Gastroesophageal sphincter (tissue), 4 donors: Measurements from ENCODE around the gene CDK5. TPM values are rescaled to one million over a fixed set of nuclear protein-coding genes. Genes with fewer than 3 reads are reported as not detected.
A peak's percentile ranks its signal among the peaks of the same experiment; 100 is the strongest.

Source experiments
- ATAC-seq: fragments of 150-250 bp; one replicate; pipeline ENCODE4 v1.9.1; 2016; ENCODE audit warnings: mild to moderate bottlenecking, moderate library complexity
- H3K27ac ChIP-seq, 4 donors: fragments of 200-600 bp; sonication (generic) in 3 of 4; 1 replicate in 3 of 4; 2 replicates in 1 of 4; pipeline ENCODE4 v1.5.1; 2016 to 2019
- H3K27me3 ChIP-seq: fragments of 200-600 bp; sonication (generic); one replicate; pipeline ENCODE4 v1.5.1; 2019
- H3K36me3 ChIP-seq, 2 donors: fragments of 200-600 bp; sonication (generic); one replicate each; pipeline ENCODE4 v1.5.1; 2019; ENCODE audit warnings: control low read depth in 1 of 2
- H3K4me1 ChIP-seq, 3 donors: fragments of 200-600 bp; sonication (generic); 1 replicate in 2 of 3; 2 replicates in 1 of 3; pipeline ENCODE4 v1.5.1; 2016 to 2019; ENCODE audit warnings: control low read depth in 2 of 3
- H3K4me3 ChIP-seq, 2 donors: fragments of 200-600 bp; sonication (generic); one replicate each; pipeline ENCODE4 v1.5.1; 2019; ENCODE audit warnings: mild to moderate bottlenecking in 1 of 2, moderate library complexity in 1 of 2
- H3K9me3 ChIP-seq, 3 donors: fragments of 200-600 bp; sonication (generic); one replicate each; pipeline ENCODE4 v1.5.1; 2017 to 2019; ENCODE audit warnings: control low read depth in 2 of 3
- CTCF ChIP-seq, 4 experiments: fragments of 200-600 bp in 2 of 4; fragments of 450-650 bp in 2 of 4; sonication (generic) in 1 of 4; IDR thresholded peaks; one replicate each; pipeline ENCODE4 v1.5.1; 2017 to 2019; ENCODE audit warnings: antibody characterized with exemption in 4 of 4, mild to moderate bottlenecking in 2 of 4, moderate library complexity in 2 of 4
- EP300 ChIP-seq: sonication (generic); formaldehyde crosslinking; IDR thresholded peaks from one replicate; pipeline ENCODE4 v1.6.1; 2017; ENCODE audit warnings: antibody characterized with exemption, mild to moderate bottlenecking
- POLR2A ChIP-seq, 2 donors: fragments of 450-650 bp; IDR thresholded peaks; one replicate each; pipeline ENCODE4 v1.6.1; 2017; ENCODE audit warnings: antibody characterized with exemption in 2 of 2, mild to moderate bottlenecking in 2 of 2, moderate library complexity in 1 of 2
- POLR2AphosphoS5 ChIP-seq: sonication (generic); formaldehyde crosslinking; IDR thresholded peaks from one replicate; pipeline ENCODE4 v1.6.1; 2017; ENCODE audit warnings: antibody characterized with exemption
- WGBS, 2 donors: methylation state at CpG; one replicate each; pipeline ENCODE4 v1.1.5; 2018; ENCODE audit warnings: low coverage in 1 of 2; 5-methylcytosine and 5-hydroxymethylcytosine counted together
- total RNA-seq, 4 donors: library from RNA; depleted of rRNA; stranded (reverse); fragments of >200 nt; gene quantifications; one replicate each; pipeline ENCODE4 v1.1.0, GENCODE V29; 2016

CDK5 gene
- total RNA-seq, 4 donors from 2014 or later: 3.4 to 8.8 (median 6.4) TPM

DNA sequence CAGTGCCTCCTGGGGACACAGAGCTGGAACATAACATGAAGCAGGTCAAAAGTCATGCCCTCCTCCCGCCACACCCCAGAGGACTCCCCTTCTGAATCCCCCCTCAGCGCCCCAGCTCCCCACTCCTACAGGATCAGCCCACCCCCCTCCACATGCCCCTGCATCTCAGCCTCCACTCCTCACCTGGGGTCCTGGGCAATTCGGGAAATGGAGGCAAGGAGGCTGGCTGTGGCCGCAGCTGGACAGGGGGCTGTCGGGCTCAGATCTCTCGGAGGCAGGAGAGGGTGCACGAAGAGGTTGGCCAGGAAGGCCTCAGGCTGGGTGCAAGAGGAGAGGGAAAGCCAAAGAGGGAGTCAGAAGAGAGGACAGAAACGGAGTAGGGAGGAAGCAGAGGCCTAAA is 41.2 kb downstream of the CDK5 start:
- H3K9me3 ChIP-seq: no peaks in the 10 kb centered on the region
- no peak overlapping the region for H3K27ac ChIP-seq
- ATAC-seq: no peak
- WGBS, 2 donors: 85% methylated on average over 4 of the region's 8 CpGs; no CpG with 5 or more reads in 1 of the 2 donors
- H3K4me3 ChIP-seq: no peak overlapping the region
- peaks cover 0 to 40% (median 30%) of the 10 kb centered on the region in 3 donors for H3K4me1 ChIP-seq
- H3K36me3 ChIP-seq: no peaks in the 10 kb centered on the region
- peaks cover 100% of the 10 kb centered on the region for H3K27me3 ChIP-seq
- TF ChIP-seq POLR2A (IDR thresholded peaks at IDR 0.05): no peak
- TF ChIP-seq CTCF (IDR thresholded peaks at IDR 0.05): no peak
- no peak for TF ChIP-seq EP300
- TF ChIP-seq POLR2AphosphoS5: no peak

GRCh38 chr7:151015967-151016366 is 41.7 kb downstream of the CDK5 start:
- no peak for TF ChIP-seq EP300
- TF ChIP-seq POLR2AphosphoS5: no peak
- TF ChIP-seq CTCF (IDR thresholded peaks at IDR 0.05): no peak
- TF ChIP-seq POLR2A (IDR thresholded peaks at IDR 0.05): no peak
- Histone ChIP-seq H3K36me3 (no peaks in the 10 kb centered on the region), H3K9me3 (no peaks in the 10 kb centered on the region), H3K4me3 (no peak overlapping the region), H3K27ac (no peak overlapping the region), H3K4me1 (peaks cover 0 to 40% (median 30%) of the 10 kb centered on the region in 3 donors), H3K27me3 (peaks cover 100% of the 10 kb centered on the region)
- no peak for ATAC-seq
- no CpG with 5 or more reads among the region's 5 CpGs for WGBS, 2 donors

DNA sequence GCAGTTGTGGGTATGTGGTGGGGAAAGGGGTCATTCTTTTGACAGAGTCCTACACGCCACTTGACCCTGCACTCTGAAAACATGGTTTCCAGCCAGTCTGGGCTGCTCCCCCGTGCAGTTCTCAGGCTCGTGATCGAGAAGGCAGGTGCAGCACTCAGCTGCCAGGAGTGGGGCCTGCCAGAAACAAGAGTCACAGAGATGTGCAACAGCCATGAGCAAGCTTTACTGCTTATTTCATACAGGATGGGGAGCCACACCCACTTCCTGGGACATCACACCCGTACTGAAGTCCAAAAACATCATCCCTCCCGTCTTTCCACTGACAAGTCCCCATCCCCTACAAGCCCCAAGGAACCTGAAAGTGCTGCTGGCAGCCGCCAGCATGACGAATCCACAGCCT is 42.7 kb downstream of the CDK5 start:
- Histone ChIP-seq H3K27ac (no peak overlapping the region), H3K27me3 (peaks cover 100% of the 10 kb centered on the region), H3K9me3 (no peaks in the 10 kb centered on the region), H3K4me1 (peaks cover 0 to 47% (median 30%) of the 10 kb centered on the region in 3 donors), H3K36me3 (no peaks in the 10 kb centered on the region), H3K4me3 (no peak overlapping the region)
- no peak for ATAC-seq
- 73 to 80% methylated on average over 1 to 4 of the region's 8 CpGs for WGBS, 2 donors
- TF ChIP-seq CTCF (IDR thresholded peaks at IDR 0.05) (no peak), EP300 (no peak), POLR2A (IDR thresholded peaks at IDR 0.05) (no peak), POLR2AphosphoS5 (no peak)

- ATAC-seq: peak; percentile 20
- peaks cover 100% of the 10 kb centered on the region for H3K27me3 ChIP-seq
- H3K27ac ChIP-seq: no peak overlapping the region
- peak overlapping the region in 1 of 2 donors; percentile 40 for H3K4me3 ChIP-seq
- H3K9me3 ChIP-seq: no peaks in the 10 kb centered on the region
- 57 to 61% methylated on average over 6 to 7 of the region's 55 CpGs for WGBS, 2 donors
- no peaks in the 10 kb centered on the region for H3K36me3 ChIP-seq
- peaks cover 0 to 49% (median 26%) of the 10 kb centered on the region in 3 donors for H3K4me1 ChIP-seq
- TF ChIP-seq EP300 (no peak), CTCF (IDR thresholded peaks at IDR 0.05) (peak in 1 of 4 experiments; percentile 17)
Observed at GRCh38 chr7:151013733-151014497, 43.8 kb downstream of the CDK5 start.

DNA sequence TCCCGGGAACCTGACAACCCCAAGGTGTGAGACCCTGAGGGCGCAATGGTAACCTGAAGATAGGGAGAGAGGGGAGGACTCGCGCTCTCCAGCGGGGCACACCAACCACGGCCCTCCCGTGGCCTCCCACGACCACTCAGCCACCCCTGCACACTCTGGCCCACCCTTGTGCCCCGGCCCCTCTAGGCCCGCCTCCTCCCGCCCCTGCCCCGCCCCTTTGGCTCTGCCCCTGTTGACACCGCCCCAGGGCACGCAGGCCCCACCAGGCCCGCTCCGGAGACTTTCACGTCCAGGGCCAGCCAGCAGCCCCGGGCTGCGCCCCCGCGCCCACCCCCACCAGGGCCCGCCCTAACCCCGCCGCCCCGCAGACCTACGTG is 44.4 kb downstream of the CDK5 start:
- Histone ChIP-seq H3K27me3 (peaks cover 100% of the 10 kb centered on the region), H3K4me3 (peak overlapping the region in 1 of 2 donors; percentile 40), H3K4me1 (peaks cover 0 to 49% (median 22%) of the 10 kb centered on the region in 3 donors), H3K36me3 (no peaks in the 10 kb centered on the region), H3K9me3 (no peaks in the 10 kb centered on the region), H3K27ac (no peak overlapping the region)
- no peak for ATAC-seq
- WGBS, 2 donors: no CpG with 5 or more reads among the region's 26 CpGs
- no peak for TF ChIP-seq POLR2A (IDR thresholded peaks at IDR 0.05)
- TF ChIP-seq EP300: no peak
- TF ChIP-seq CTCF (IDR thresholded peaks at IDR 0.05): no peak
- TF ChIP-seq POLR2AphosphoS5: no peak
